Ascending aorta (tissue), 2 donors: ENCODE results near the gene MDM1. TPM values are rescaled to one million over a fixed set of nuclear protein-coding genes. Genes with fewer than 3 reads are reported as not detected.

Experiments used
- DNase-seq, 2 donors: peaks; one replicate each; pipeline ENCODE4 v3.0.0-alpha.2; 2019; ENCODE audit warnings: low spot score in 2 of 2
- H3K27ac ChIP-seq, 2 donors: fragments of 200-600 bp; sonication (generic); one replicate each; pipeline ENCODE4 v1.5.1; 2016 to 2017; ENCODE audit warnings: mild to moderate bottlenecking in 1 of 2
- H3K27me3 ChIP-seq: fragments of 200-600 bp; sonication (generic); one replicate; pipeline ENCODE4 v1.5.1; 2017
- H3K36me3 ChIP-seq, 2 donors: fragments of 200-600 bp; sonication (generic); one replicate each; pipeline ENCODE4 v1.5.1; 2016
- H3K4me1 ChIP-seq, 2 donors: fragments of 200-600 bp; sonication (generic); one replicate each; pipeline ENCODE4 v1.5.1; 2016 to 2017; ENCODE audit warnings: mild to moderate bottlenecking in 1 of 2
- H3K4me3 ChIP-seq, 2 donors: fragments of 200-600 bp; sonication (generic); one replicate each; pipeline ENCODE4 v1.5.1; 2016 to 2017; ENCODE audit warnings: mild to moderate bottlenecking in 1 of 2
- H3K9me3 ChIP-seq, 2 donors: fragments of 200-600 bp; sonication (generic); one replicate each; pipeline ENCODE4 v1.5.1; 2016
- CTCF ChIP-seq, 3 experiments: fragments of 200-600 bp in 2 of 3; fragments of 450-650 bp in 1 of 3; sonication (generic) in 2 of 3; IDR thresholded peaks; one replicate each; pipeline ENCODE4 v1.5.1; 2016 to 2019; ENCODE audit warnings: antibody characterized with exemption in 3 of 3, mild to moderate bottlenecking in 1 of 3, moderate library complexity in 1 of 3
- intact Hi-C: fragments of 100-400 bp; cut with DNase I; formaldehyde crosslinking; loops from one replicate; pipeline ENCODE4 v1.15.1; 2023
- total RNA-seq: library from RNA; depleted of rRNA; stranded (reverse); fragments of >200 nt; gene quantifications from one replicate; pipeline ENCODE4 v1.1.0, GENCODE V29; 2016

Gene MDM1
- total RNA-seq, 1 donor from 2014 or later, result 9.5 TPM

GRCh38 chr12:68375756-68376695, 43.9 kb upstream of the MDM1 start:
- intact Hi-C loops, result no loop called here
- Histone ChIP-seq H3K27me3 (no peaks in the 10 kb centered on the region), H3K4me3 (no peak overlapping the region), H3K4me1 (no peaks in the 10 kb centered on the region), H3K27ac (no peak overlapping the region), H3K36me3 (no peaks in the 10 kb centered on the region), H3K9me3 (no peaks in the 10 kb centered on the region)
- no peak for DNase-seq
- TF ChIP-seq CTCF (IDR thresholded peaks at IDR 0.05), result no peak

GRCh38 chr12:68374307-68374982, 42.3 kb upstream of the MDM1 start:
- no peaks in the 10 kb centered on the region for H3K9me3 ChIP-seq
- no peak for DNase-seq
- H3K4me3 ChIP-seq, result no peak overlapping the region
- no peak overlapping the region for H3K27ac ChIP-seq
- no peaks in the 10 kb centered on the region for H3K4me1 ChIP-seq
- H3K36me3 ChIP-seq, result no peaks in the 10 kb centered on the region
- H3K27me3 ChIP-seq, result no peaks in the 10 kb centered on the region
- intact Hi-C loops, result no loop called here
- no peak for TF ChIP-seq CTCF (IDR thresholded peaks at IDR 0.05)

GRCh38 chr12:68370667-68371066, 38.5 kb upstream of the MDM1 start:
- TF ChIP-seq CTCF (IDR thresholded peaks at IDR 0.05), result no peak
- H3K4me1 ChIP-seq, result peaks cover 0 to 3% of the 10 kb centered on the region in 2 donors
- no peak overlapping the region for H3K27ac ChIP-seq
- no peak overlapping the region for H3K4me3 ChIP-seq
- no peaks in the 10 kb centered on the region for H3K9me3 ChIP-seq
- intact Hi-C loops, result no loop called here
- DNase-seq, result no peak
- no peaks in the 10 kb centered on the region for H3K36me3 ChIP-seq
- H3K27me3 ChIP-seq, result no peaks in the 10 kb centered on the region

- Histone ChIP-seq H3K9me3 (no peaks in the 10 kb centered on the region), H3K27ac (no peak overlapping the region), H3K4me1 (peaks cover 0 to 4% of the 10 kb centered on the region in 2 donors), H3K27me3 (no peaks in the 10 kb centered on the region), H3K4me3 (no peak overlapping the region), H3K36me3 (no peaks in the 10 kb centered on the region)
- TF ChIP-seq CTCF (IDR thresholded peaks at IDR 0.05), result no peak
- DNase-seq, result no peak
- intact Hi-C loops, result no loop called here
These were observed 37.9 kb upstream of the MDM1 start for GRCh38 chr12:68370006-68370590.

GRCh38 chr12:68368327-68368726, 36.2 kb upstream of the MDM1 start:
- intact Hi-C loops, result loop anchor here (5.0 kb wide), 1 partner anchor 39 kb away; no protein-coding TSS in a partner anchor
- peaks cover 0 to 4% of the 10 kb centered on the region in 2 donors for H3K4me1 ChIP-seq
- H3K9me3 ChIP-seq, result no peaks in the 10 kb centered on the region
- no peak for DNase-seq
- no peak for TF ChIP-seq CTCF (IDR thresholded peaks at IDR 0.05)
- H3K27ac ChIP-seq, result no peak overlapping the region
- H3K36me3 ChIP-seq, result no peaks in the 10 kb centered on the region
- H3K27me3 ChIP-seq, result no peaks in the 10 kb centered on the region
- no peak overlapping the region for H3K4me3 ChIP-seq
